ENCODE measurements around the gene SPSB4. TPM values are rescaled to one million over a fixed set of nuclear protein-coding genes. Genes with fewer than 3 reads are reported as not detected.

The SPSB4 gene
- not detected in 2 replicates for polyA plus RNA-seq

GRCh38 chr3:141050576-141051442, at the start of gene SPSB4:
TSS of gene SPSB4 (plus strand) at chr3:141051347. CDS start at chr3:141066105, 14,758 bp downstream.

Other genes starting within 250 kb of the SPSB4 start
- gene SLC25A36, start 109.5 kb upstream of the SPSB4 start, polyA plus RNA-seq: 38.6 and 41.1 TPM in 2 replicates
- gene PXYLP1, start 180.5 kb downstream of the SPSB4 start, polyA plus RNA-seq: 37.4 and 43.3 TPM in 2 replicates